Liver (tissue), 3 donors: ENCODE results near the gene STRN.

Experiments
- ATF3 ChIP-seq: IDR thresholded peaks from 2 replicates; pipeline ENCODE4 v1.6.1; 2016; ENCODE audit warnings: antibody characterized with exemption
- CTCF ChIP-seq: fragments of 150-350 bp; IDR thresholded peaks from 2 replicates; pipeline ENCODE4 v1.5.1; 2017; ENCODE audit warnings: improper control_type of control experiment, low read depth, low read length; ENCODE audit not compliant: missing input control
- GABPA ChIP-seq, 2 donors: IDR thresholded peaks in 1 of 2; conservative IDR thresholded peaks in 1 of 2; 2 replicates each; pipeline ENCODE4 v1.6.1; 2016; ENCODE audit warnings: antibody characterized with exemption in 2 of 2, mild to moderate bottlenecking in 1 of 2, moderate library complexity in 1 of 2
- NR2F2 ChIP-seq: IDR thresholded peaks from 2 replicates; pipeline ENCODE4 v1.6.1; 2016; ENCODE audit warnings: antibody characterized with exemption
- REST ChIP-seq: IDR thresholded peaks from 2 replicates; pipeline ENCODE4 v1.6.1; 2016; ENCODE audit warnings: antibody characterized with exemption, mild to moderate bottlenecking
- SP1 ChIP-seq: IDR thresholded peaks from 2 replicates; pipeline ENCODE4 v1.6.1; 2018; ENCODE audit warnings: antibody characterized with exemption, mild to moderate bottlenecking
- TF ChIP-seq, protein P1 (sequence below): IDR thresholded peaks from 2 replicates; pipeline ENCODE4 v1.6.1; 2016; ENCODE audit warnings: antibody characterized with exemption
- donor health status: healthy.
- donor health status: healthy.

GRCh38 chr2:36812196-36812595 is 154.1 kb downstream of the STRN start:
- TF ChIP-seq, protein P1, sequence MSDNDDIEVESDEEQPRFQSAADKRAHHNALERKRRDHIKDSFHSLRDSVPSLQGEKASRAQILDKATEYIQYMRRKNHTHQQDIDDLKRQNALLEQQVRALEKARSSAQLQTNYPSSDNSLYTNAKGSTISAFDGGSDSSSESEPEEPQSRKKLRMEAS, result no peak
- TF ChIP-seq CTCF, result peak; percentile 29
- no peak for TF ChIP-seq GABPA (IDR thresholded peaks at IDR 0.05 in 1 of 2, conservative IDR thresholded peaks at IDR 0.05 in 1 of 2)
- no peak for TF ChIP-seq NR2F2
- no peak for TF ChIP-seq SP1
- TF ChIP-seq ATF3, result no peak
- no peak for TF ChIP-seq REST
